Hepatocyte (in vitro differentiated cells): ENCODE results near the gene NEDD4L.

ENCODE experiments used
- EZH2 ChIP-seq: fragments of 200-600 bp; sonication (generic); IDR thresholded peaks from 2 replicates; pipeline ENCODE4 v1.6.1; 2016; ENCODE audit warnings: antibody characterized with exemption, mild to moderate bottlenecking, borderline replicate concordance
- EZH2phosphoT487 ChIP-seq: fragments of 200-600 bp; sonication (generic); IDR thresholded peaks from one replicate; pipeline ENCODE4 v1.6.1; 2018; ENCODE audit warnings: antibody characterized with exemption, mild to moderate bottlenecking, low read depth, moderate library complexity; ENCODE audit not compliant: unreplicated experiment, severe bottlenecking
- TF ChIP-seq, protein P1 (sequence below): fragments of 200-600 bp; sonication (generic); IDR thresholded peaks from 2 replicates; pipeline ENCODE4 v1.5.1; 2016; ENCODE audit warnings: antibody characterized with exemption, mild to moderate bottlenecking; ENCODE audit not compliant: poor library complexity

DNA sequence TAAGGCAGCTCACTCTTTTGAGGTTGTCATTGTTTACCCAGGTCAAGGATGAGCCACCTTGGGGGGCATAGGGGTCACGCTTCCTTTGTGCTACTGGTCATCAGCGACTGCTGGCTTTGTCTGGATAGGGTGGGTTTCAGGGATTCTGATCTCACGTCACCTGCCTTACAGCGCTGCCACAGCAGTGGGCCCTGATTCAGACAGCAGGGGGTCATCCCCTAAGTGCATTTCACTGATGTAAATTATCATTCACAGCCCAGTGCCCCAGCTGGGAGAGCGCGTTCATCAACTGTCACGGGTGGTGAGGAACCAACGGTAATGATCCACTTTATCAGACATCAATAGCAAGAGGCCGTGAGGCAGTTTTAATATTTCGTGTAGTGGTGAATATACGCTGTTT is 291.2 kb downstream of the NEDD4L start:
- TF ChIP-seq EZH2 (no peak), EZH2phosphoT487 (no peak)
- TF ChIP-seq, protein P1, sequence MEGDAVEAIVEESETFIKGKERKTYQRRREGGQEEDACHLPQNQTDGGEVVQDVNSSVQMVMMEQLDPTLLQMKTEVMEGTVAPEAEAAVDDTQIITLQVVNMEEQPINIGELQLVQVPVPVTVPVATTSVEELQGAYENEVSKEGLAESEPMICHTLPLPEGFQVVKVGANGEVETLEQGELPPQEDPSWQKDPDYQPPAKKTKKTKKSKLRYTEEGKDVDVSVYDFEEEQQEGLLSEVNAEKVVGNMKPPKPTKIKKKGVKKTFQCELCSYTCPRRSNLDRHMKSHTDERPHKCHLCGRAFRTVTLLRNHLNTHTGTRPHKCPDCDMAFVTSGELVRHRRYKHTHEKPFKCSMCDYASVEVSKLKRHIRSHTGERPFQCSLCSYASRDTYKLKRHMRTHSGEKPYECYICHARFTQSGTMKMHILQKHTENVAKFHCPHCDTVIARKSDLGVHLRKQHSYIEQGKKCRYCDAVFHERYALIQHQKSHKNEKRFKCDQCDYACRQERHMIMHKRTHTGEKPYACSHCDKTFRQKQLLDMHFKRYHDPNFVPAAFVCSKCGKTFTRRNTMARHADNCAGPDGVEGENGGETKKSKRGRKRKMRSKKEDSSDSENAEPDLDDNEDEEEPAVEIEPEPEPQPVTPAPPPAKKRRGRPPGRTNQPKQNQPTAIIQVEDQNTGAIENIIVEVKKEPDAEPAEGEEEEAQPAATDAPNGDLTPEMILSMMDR = no peak
